Measurements from ENCODE around the gene NUSAP1.
A peak's percentile ranks its signal among the peaks of the same experiment; 100 is the strongest.
"Not testable (repeated sequence)": the region's sequence is repeated elsewhere in the genome, so short reads cannot be mapped to it uniquely, and the experiment has no call there.

The NUSAP1 gene

DNA sequence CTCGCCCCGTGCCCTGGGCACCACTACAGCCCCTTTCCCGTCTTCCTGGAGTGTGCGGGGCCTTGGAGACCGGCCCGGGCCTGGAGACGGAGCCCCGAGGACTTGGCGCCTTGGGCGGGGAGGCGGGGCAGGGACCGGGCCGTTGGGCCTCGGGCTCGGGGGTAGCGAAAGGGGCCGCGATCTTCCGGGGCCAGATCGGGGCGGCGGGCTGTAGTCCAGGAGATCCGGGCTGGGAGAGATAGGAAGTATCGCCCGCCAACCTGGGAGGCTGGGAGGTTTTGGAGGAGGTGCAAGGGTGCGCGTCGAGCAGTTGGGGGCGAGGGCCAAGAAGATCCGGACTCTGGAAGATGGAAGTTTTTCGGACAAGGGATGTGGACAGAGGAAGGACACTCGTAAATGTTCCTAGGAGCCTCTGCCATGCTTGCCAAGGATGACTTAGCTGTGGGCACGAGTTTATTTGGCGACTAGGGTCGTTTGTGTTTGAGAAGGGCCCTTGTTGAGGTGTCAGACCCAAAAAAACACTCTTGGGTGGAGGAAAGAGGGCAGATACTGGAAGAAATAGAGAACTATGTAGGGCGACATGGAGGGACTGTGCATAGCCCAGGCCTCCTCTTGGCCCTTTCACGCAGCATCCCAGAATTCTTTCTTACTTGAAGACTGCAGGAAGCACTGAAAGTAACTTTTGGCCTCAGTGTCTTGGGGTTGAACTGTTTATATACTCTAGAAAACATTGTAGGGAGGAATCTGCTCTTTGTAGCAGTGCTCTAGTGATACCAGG is 84.9 kb downstream of the NUSAP1 start:
- Histone ChIP-seq H3K79me2 (ENCODE audit: control insufficient read depth, insufficient read depth, low read length, poor library complexity) (peaks cover 16% of the 10 kb centered on the region), H3K27me3 (ENCODE audit: insufficient read depth, low read length) (no peaks in the 10 kb centered on the region), H3K36me3 (ENCODE audit: control insufficient read depth in 1 of 2, insufficient read depth in 2 of 2, low read length in 2 of 2) (no peaks in the 10 kb centered on the region), H3K9ac (ENCODE audit: low read length) (peak overlapping the region; percentile 92), H3K4ac (ENCODE audit: low read depth, low read length) (peak overlapping the region; percentile 90), H3K79me1 (ENCODE audit: low read length) (peaks cover 7% of the 10 kb centered on the region), H2BK120ac (ENCODE audit: insufficient read depth, low read length, poor library complexity) (peak overlapping the region; percentile 39), H2BK5ac (ENCODE audit: low read depth, low read length, poor library complexity) (peak overlapping the region; percentile 76), H3K4me2 (ENCODE audit: low read length) (peak overlapping the region; percentile 94), H3K9me3 (ENCODE audit: insufficient read depth, low read depth, low read length) (peaks cover 1% of the 10 kb centered on the region), H2BK12ac (ENCODE audit: low read length) (no peak overlapping the region), H3K23ac (ENCODE audit: low read length) (no peak overlapping the region), H2AK5ac (ENCODE audit: low read length) (no peak overlapping the region), H3K4me1 (ENCODE audit: control insufficient read depth in 1 of 2, insufficient read depth in 2 of 2, low read length in 2 of 2) (peaks cover 1 to 2% of the 10 kb centered on the region in 2 experiments), H4K12ac (ENCODE audit: low read depth, low read length) (peak overlapping the region; percentile 71), H3K4me3 (ENCODE audit: low read depth, low read length) (peak overlapping the region; percentile 98), H3K14ac (ENCODE audit: low read length) (peak overlapping the region; percentile 69), H4K91ac (ENCODE audit: low read depth, low read length) (peak overlapping the region; percentile 45), H3K18ac (ENCODE audit: low read length) (peak overlapping the region; percentile 92), H2AFZ (ENCODE audit: insufficient read depth, low read length, poor library complexity) (peak overlapping the region; percentile 68), H4K8ac (ENCODE audit: low read depth, low read length) (peak overlapping the region; percentile 94), H3K27ac (ENCODE audit: low read depth, low read length) (no peak overlapping the region)
- peak in 1 of 2 donors; percentile 3 for DNase-seq
- WGBS (ENCODE audit: extremely low coverage, insufficient coverage, insufficient read length): no CpG with 5 or more reads among the region's 37 CpGs

DNA sequence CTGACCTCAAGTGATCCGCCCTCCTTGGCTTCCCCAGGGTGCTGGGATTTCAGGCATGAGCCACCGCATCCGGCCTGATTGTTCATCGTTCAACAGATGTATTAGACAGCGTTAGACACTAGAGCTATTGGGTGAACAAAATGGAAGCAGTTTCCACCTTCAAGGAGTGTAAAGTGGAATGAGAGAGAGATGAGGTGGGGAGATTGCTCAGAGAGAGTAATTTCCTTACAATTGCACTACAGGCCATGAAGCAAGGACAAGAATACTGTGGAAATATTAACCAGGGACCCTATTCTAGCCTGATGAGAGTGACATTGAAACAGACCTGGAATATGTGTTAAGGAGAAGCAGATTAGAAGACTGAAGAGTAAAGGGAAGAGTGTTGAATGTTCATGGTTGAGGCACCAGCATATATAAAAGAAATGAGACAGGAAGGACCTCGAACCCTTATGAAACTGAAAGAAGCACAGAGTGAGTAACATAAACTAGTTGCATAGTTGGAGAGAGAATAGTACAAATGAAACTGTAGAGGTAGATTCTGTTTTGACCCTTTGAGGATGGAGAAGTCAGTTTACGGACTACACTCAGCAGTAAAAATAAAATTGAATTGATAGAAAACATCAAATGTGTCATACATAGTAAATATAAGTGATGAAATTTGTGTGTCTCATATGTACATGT is 91.4 kb downstream of the NUSAP1 start:
- Histone ChIP-seq H3K14ac (ENCODE audit: low read length) (no peak overlapping the region), H2BK12ac (ENCODE audit: low read length) (no peak overlapping the region), H2AFZ (ENCODE audit: insufficient read depth, low read length, poor library complexity) (no peak overlapping the region), H3K36me3 (ENCODE audit: control insufficient read depth in 1 of 2, insufficient read depth in 2 of 2, low read length in 2 of 2) (no peaks in the 10 kb centered on the region), H3K4ac (ENCODE audit: low read depth, low read length) (no peak overlapping the region), H3K23ac (ENCODE audit: low read length) (no peak overlapping the region), H2BK120ac (ENCODE audit: insufficient read depth, low read length, poor library complexity) (no peak overlapping the region), H3K9ac (ENCODE audit: low read length) (no peak overlapping the region), H3K79me2 (ENCODE audit: control insufficient read depth, insufficient read depth, low read length, poor library complexity) (peaks cover 4% of the 10 kb centered on the region), H3K9me3 (ENCODE audit: insufficient read depth, low read depth, low read length) (no peaks in the 10 kb centered on the region), H2AK5ac (ENCODE audit: low read length) (no peak overlapping the region), H3K4me3 (ENCODE audit: low read depth, low read length) (no peak overlapping the region), H3K79me1 (ENCODE audit: low read length) (no peaks in the 10 kb centered on the region), H4K91ac (ENCODE audit: low read depth, low read length) (no peak overlapping the region), H3K4me1 (ENCODE audit: control insufficient read depth in 1 of 2, insufficient read depth in 2 of 2, low read length in 2 of 2) (no peaks in the 10 kb centered on the region), H3K18ac (ENCODE audit: low read length) (no peak overlapping the region), H3K27ac (ENCODE audit: low read depth, low read length) (no peak overlapping the region), H3K4me2 (ENCODE audit: low read length) (no peak overlapping the region), H4K12ac (ENCODE audit: low read depth, low read length) (no peak overlapping the region), H4K8ac (ENCODE audit: low read depth, low read length) (no peak overlapping the region), H3K27me3 (ENCODE audit: insufficient read depth, low read length) (no peaks in the 10 kb centered on the region), H2BK5ac (ENCODE audit: low read depth, low read length, poor library complexity) (no peak overlapping the region)
- WGBS (ENCODE audit: extremely low coverage, insufficient coverage, insufficient read length): no CpG with 5 or more reads among the region's 7 CpGs
- DNase-seq: no peak

DNA sequence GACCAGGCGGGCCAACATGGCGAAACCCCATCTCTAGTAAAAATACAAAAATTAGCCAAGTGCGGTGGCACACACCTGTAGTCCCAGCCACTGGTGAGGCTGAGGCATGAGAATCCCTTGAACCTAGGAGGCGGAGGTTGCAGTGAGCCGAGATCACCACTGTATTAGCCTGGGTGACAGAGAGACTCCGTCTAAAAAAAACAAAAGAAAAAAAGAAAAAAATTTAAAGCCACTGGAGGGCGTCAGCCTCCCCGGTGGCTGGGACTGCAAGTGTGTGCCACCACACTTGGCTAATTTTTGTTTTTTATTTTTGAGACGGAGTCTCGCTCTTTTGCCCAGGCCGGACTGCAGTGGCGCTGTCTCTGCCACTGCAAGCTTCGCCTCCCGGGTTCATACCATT is 92.1 kb downstream of the NUSAP1 start:
- DNase-seq: no peak
- Histone ChIP-seq H3K9ac (ENCODE audit: low read length) (no peak overlapping the region), H3K23ac (ENCODE audit: low read length) (no peak overlapping the region), H3K36me3 (ENCODE audit: control insufficient read depth in 1 of 2, insufficient read depth in 2 of 2, low read length in 2 of 2) (no peaks in the 10 kb centered on the region), H2BK120ac (ENCODE audit: insufficient read depth, low read length, poor library complexity) (no peak overlapping the region), H2BK12ac (ENCODE audit: low read length) (no peak overlapping the region), H4K8ac (ENCODE audit: low read depth, low read length) (no peak overlapping the region), H3K79me2 (ENCODE audit: control insufficient read depth, insufficient read depth, low read length, poor library complexity) (peaks cover 4% of the 10 kb centered on the region), H2BK5ac (ENCODE audit: low read depth, low read length, poor library complexity) (no peak overlapping the region), H2AK5ac (ENCODE audit: low read length) (no peak overlapping the region), H2AFZ (ENCODE audit: insufficient read depth, low read length, poor library complexity) (no peak overlapping the region), H3K4me1 (ENCODE audit: control insufficient read depth in 1 of 2, insufficient read depth in 2 of 2, low read length in 2 of 2) (no peaks in the 10 kb centered on the region), H4K91ac (ENCODE audit: low read depth, low read length) (no peak overlapping the region), H3K4me2 (ENCODE audit: low read length) (no peak overlapping the region), H3K18ac (ENCODE audit: low read length) (no peak overlapping the region), H3K4me3 (ENCODE audit: low read depth, low read length) (no peak overlapping the region), H3K4ac (ENCODE audit: low read depth, low read length) (peak overlapping the region; percentile 66), H3K9me3 (ENCODE audit: insufficient read depth, low read depth, low read length) (no peaks in the 10 kb centered on the region), H4K12ac (ENCODE audit: low read depth, low read length) (no peak overlapping the region), H3K27ac (ENCODE audit: low read depth, low read length) (no peak overlapping the region), H3K27me3 (ENCODE audit: insufficient read depth, low read length) (no peaks in the 10 kb centered on the region), H3K14ac (ENCODE audit: low read length) (no peak overlapping the region), H3K79me1 (ENCODE audit: low read length) (no peaks in the 10 kb centered on the region)
- WGBS (ENCODE audit: extremely low coverage, insufficient coverage, insufficient read length): no CpG with 5 or more reads among the region's 14 CpGs

DNA sequence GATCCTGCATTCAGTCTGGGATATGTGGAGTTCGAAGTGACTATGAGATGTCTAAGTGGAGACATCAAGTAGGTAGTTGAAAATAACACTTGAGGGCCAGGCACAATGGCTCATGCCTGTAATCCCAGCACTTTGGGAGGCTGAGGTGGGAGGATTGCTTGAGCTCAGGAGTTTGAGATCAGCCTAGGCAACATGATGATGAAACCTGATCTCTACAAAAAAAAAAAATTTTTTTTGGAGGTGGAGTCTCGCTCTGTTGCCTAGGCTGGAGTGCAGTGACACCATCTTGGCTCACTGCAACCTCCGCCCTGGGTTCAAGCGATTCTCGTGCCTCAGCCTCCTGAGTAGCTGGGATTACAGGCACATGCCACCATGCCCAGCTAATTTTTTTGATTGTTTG is 93.2 kb downstream of the NUSAP1 start:
- H2AK5ac ChIP-seq (ENCODE audit: low read length); H3K79me2 ChIP-seq (ENCODE audit: control insufficient read depth, insufficient read depth, low read length, poor library complexity); H4K91ac ChIP-seq (ENCODE audit: low read depth, low read length); H3K4me1 ChIP-seq (ENCODE audit: control insufficient read depth in 1 of 2, insufficient read depth in 2 of 2, low read length in 2 of 2); H3K4me2 ChIP-seq (ENCODE audit: low read length); H3K4me3 ChIP-seq (ENCODE audit: low read depth, low read length); DNase-seq; H2AFZ ChIP-seq (ENCODE audit: insufficient read depth, low read length, poor library complexity); H3K36me3 ChIP-seq (ENCODE audit: control insufficient read depth in 1 of 2, insufficient read depth in 2 of 2, low read length in 2 of 2); H2BK12ac ChIP-seq (ENCODE audit: low read length); H4K8ac ChIP-seq (ENCODE audit: low read depth, low read length); H3K9ac ChIP-seq (ENCODE audit: low read length); H3K18ac ChIP-seq (ENCODE audit: low read length); H2BK5ac ChIP-seq (ENCODE audit: low read depth, low read length, poor library complexity); H3K23ac ChIP-seq (ENCODE audit: low read length); H3K27ac ChIP-seq (ENCODE audit: low read depth, low read length); H2BK120ac ChIP-seq (ENCODE audit: insufficient read depth, low read length, poor library complexity); H3K14ac ChIP-seq (ENCODE audit: low read length); H3K9me3 ChIP-seq (ENCODE audit: insufficient read depth, low read depth, low read length); H3K79me1 ChIP-seq (ENCODE audit: low read length); H3K27me3 ChIP-seq (ENCODE audit: insufficient read depth, low read length); H4K12ac ChIP-seq (ENCODE audit: low read depth, low read length): not testable (repeated sequence)
- WGBS (ENCODE audit: extremely low coverage, insufficient coverage, insufficient read length): no CpG with 5 or more reads among the region's 5 CpGs
- H3K4ac ChIP-seq (ENCODE audit: low read depth, low read length): peak overlapping the region; percentile 19
